NCI-H2196 (cell line): Measurements from ENCODE around the gene GJA3.

ENCODE experiments used
- DNase-seq: peaks from one replicate; lab custom pipeline; 2025; ENCODE audit not compliant: unreplicated experiment; lab: John Stamatoyannopoulos, UW

GJA3 gene

DNA sequence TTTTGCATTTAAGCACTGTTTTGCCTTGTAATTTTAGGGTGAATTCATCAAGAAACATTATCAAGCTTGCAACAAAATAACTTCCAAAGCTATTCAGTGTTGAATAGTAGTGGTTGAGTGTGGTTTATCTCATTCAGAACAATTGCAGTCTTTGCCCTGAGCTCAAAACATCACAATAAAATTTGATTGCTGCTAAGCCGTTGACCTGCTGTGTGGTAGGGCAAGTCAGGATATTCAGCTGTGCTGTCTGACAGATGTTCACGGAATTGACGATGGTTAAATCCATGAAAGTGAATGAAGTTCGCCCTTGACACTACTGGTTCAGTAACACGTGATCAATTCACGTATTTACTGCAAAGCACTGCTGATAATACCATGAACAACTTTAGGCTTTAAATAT lies 66.9 kb downstream of the GJA3 start:
- DNase-seq = no peak

- DNase-seq = no peak
Measured at GRCh38 chr13:20090349-20090748, 70.5 kb downstream of the GJA3 start.
